Gastrocnemius medialis (tissue), 4 donors: Measurements from ENCODE around the gene KCNF1.

ENCODE experiments used
- POLR2A ChIP-seq, 2 donors: fragments of 450-650 bp; IDR thresholded peaks; one replicate each; pipeline ENCODE4 v1.6.1; 2017; ENCODE audit warnings: antibody characterized with exemption in 2 of 2, mild to moderate bottlenecking in 2 of 2, moderate library complexity in 2 of 2
- TF ChIP-seq, protein P1 (sequence below), 5 experiments: fragments of 450-650 bp in 3 of 5; fragments of 200-600 bp in 2 of 5; sonication (generic) in 2 of 5; IDR thresholded peaks in 4 of 5; conservative IDR thresholded peaks in 1 of 5; 1 replicate in 4 of 5; 2 replicates in 1 of 5; pipeline ENCODE4 v1.5.1; 2016 to 2019; ENCODE audit warnings: antibody characterized with exemption in 5 of 5, mild to moderate bottlenecking in 3 of 5, moderate library complexity in 3 of 5

GRCh38 chr2:10871978-10872377, 39.8 kb upstream of the KCNF1 start:
- no peak for TF ChIP-seq POLR2A (IDR thresholded peaks at IDR 0.05)
- TF ChIP-seq, protein P1, sequence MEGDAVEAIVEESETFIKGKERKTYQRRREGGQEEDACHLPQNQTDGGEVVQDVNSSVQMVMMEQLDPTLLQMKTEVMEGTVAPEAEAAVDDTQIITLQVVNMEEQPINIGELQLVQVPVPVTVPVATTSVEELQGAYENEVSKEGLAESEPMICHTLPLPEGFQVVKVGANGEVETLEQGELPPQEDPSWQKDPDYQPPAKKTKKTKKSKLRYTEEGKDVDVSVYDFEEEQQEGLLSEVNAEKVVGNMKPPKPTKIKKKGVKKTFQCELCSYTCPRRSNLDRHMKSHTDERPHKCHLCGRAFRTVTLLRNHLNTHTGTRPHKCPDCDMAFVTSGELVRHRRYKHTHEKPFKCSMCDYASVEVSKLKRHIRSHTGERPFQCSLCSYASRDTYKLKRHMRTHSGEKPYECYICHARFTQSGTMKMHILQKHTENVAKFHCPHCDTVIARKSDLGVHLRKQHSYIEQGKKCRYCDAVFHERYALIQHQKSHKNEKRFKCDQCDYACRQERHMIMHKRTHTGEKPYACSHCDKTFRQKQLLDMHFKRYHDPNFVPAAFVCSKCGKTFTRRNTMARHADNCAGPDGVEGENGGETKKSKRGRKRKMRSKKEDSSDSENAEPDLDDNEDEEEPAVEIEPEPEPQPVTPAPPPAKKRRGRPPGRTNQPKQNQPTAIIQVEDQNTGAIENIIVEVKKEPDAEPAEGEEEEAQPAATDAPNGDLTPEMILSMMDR (IDR thresholded peaks at IDR 0.05 in 4 of 5, conservative IDR thresholded peaks at IDR 0.05 in 1 of 5): no peak
